DMS79 (cell line): ENCODE measurements around the gene TMEM187.

Experiments used
- DNase-seq: peaks from one replicate; lab custom pipeline; 2025; lab: John Stamatoyannopoulos, UW

The TMEM187 gene

GRCh38 chrX:153934762-153935325 is 37.7 kb upstream of the TMEM187 start, which contains the start of gene NAA10:
Gene NAA10 (minus strand): TSS chrX:153935037. CDS start chrX:153934904, 133 bp downstream.
- DNase-seq = peak; percentile 20

DNA sequence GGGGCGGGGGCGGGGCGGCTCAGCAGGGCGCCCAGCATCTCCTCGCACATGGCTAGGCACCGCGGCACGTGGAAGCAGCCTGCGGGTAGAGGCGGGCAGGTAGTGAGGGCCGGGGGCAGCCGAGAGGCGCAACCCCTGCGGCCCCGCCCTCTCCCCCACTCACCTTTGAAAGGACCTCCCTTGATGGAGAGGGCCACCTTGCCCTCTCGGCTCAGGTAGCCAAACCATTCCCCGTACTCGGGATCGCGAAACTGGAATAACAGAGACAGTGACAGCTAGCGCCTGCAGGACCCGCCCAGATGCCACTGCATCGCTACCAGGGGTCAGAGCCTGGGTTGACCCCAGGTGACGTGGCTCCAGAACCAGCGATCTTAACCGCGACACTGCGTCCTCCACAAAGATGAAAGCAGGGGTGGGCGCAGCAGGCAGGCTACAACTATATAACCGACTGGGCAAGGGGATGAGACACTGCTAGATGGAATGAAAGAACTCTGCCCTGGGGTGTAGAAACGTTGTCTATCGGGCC is 37.2 kb upstream of the TMEM187 start:
- DNase-seq = no peak

DNA sequence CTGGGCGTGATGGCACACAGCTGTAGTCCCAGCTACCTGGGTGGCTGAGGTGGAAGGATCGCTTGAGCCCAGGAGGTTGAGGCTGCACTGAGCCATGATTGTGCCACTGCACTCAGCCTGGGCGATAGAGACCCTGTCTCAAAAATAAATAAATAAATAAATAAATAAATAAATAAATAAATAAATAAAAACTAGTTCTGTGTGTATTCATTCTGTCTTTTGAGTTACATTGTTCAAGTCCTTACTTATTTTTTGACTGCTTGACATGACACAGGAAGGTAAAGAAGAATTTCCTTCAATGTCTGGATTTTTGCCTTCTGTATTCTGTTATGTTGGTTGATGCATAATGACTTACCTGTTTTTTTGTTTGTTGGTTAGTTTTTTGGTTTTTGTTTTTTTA is 35.5 kb upstream of the TMEM187 start:
- no peak for DNase-seq

- DNase-seq = no peak
Observed at GRCh38 chrX:153938226-153938786, 34.2 kb upstream of the TMEM187 start.

DNA sequence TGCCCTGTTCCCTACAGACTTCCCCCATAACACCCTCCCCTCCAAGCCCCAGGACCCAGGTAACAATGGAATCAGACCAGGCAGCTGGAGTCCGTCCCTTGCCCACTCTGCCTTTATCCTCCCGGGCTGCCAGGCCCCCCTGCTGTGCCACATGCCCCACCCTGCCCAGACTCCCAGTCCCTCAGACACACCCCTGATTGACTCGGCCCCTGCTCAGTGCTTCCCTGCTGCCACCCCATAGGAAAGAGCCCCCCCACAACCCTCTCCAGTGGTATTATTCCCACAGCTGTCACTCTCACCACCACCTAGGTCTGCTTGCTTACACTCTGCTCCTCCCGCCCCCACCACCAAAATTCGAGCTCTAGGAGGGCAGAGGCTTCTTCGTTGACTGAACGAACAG is 33.0 kb upstream of the TMEM187 start:
- no peak for DNase-seq

GRCh38 chrX:153941336-153942252 is 31.0 kb upstream of the TMEM187 start:
- no peak for DNase-seq

DNA sequence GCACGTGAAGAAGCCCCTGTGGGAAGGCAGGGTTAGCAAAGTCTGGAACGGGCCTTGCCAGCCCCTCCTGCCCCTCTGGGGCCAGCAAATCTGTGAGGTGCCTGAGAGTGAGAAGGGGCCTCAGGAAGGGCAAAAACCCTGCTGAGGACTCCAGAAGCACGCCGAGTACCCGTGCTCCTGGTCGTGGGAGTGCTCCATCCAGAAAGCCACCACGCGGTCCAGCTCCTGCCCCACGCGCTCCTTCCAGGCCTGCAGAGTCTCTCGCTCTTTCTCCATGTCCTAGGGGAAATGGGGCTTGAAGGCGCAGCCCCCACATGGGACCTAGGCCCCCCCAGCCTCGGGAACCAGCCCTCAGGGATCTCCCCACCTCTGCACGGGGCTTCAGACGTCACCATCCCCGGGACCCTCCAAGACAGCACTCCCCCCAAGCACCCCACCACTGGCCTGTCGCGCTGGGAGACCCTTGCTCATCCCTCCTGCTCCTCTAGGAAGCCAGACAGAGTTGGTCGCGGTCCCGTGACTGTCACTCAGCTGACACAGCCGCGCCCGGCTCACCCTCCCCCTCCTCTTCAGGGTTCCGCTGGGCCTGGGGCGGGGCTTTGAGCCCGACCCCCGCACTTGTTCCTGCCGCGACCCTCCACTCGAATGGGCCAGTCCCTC is 28.3 kb upstream of the TMEM187 start, which contains the start of gene RENBP:
Gene RENBP (minus strand): TSS at position 504 of the 660 bp plus-strand sequence. CDS start 33 bp downstream, at position 471.
- no peak for DNase-seq

DNA sequence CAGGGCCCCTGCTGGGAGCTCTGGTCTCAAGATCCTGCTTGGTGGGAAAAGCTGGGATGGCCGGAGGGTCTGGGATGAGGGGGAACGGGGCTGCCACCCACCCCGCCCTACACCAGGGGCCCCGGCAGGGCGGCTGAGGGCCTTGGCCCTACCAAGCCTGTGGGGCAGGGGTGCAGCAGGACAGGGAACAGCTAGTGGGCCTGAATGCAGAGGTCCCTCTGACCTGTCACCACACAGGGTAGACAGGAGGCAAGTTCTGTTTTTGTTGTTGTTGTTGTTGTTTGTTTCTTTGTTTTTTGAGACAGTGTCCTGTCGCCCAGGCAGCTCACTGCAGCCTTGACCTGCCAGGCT is 27.8 kb upstream of the TMEM187 start:
- no peak for DNase-seq

DNA sequence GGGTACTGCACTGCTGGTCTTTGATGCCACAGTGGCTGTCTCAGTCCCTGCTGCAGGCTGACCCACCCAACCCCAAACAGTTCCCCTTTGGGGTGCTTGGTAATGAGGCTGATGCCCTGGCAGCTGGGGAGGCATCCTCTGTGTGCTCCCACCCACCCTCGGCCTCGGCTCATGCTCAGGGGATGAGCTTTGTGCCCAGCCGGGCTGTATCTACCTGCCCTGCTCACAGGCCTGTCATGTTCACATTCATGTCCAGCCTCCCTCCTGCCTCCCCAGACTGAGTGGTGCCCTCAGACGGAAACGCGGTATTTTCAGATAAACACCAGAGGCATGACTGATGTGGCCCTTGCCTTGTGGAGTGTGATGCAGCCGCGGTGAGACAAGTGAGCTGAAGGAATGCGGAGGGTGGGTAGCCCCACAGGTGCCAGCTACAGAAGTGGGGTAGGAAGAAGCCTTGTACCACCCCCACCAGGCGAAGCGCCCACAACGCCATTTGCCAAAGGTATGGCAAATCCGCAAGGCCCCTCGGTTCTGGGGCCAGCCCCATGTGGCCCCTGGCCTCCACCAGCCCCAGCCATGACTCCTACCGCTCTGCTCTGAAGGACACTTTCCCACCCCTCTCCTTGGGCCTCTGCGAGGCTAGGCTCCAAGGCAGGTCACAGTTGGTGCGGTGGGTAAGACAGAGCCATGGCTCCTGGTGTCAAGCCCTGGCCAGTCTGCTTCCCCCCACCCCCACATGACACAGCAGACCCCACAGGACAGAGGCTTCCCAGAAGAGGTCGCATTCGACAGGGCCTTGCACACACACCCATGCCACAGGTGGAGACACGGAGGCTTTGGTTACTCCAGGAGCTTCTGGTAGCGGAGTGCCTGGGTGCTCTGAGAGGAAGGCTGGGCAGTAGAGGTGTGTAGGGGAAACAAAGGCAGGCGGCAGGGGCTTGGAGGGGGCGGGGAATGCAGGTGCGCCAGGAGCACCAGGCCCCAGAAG is 26.3 kb upstream of the TMEM187 start:
- DNase-seq = no peak

GRCh38 chrX:153947009-153947769 is 25.4 kb upstream of the TMEM187 start:
- no peak for DNase-seq

DNA sequence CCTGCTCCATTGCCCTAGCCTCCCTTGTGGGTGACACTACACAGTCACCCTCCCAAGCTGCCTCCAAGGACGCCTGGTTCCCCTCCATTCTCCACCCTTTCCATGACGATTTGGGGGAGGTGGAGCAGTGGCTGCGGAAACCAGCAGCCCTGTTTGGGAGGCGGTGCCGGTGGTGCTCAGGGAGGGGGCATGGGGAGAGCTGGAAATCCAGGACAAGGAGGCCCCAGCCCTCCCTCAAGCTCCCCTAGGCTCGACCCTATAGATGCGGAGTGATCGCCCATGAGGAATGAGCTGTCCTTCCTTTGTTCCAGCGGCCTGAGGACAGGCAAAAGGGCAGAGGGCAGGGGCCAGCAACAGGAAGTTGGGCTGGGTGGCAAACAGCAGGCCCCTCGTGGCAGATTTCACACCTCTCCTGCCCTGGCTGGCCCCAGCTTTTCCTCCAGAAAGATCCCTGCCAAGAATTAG is 24.5 kb upstream of the TMEM187 start:
- DNase-seq = no peak

GRCh38 chrX:153948847-153949805 is 23.4 kb upstream of the TMEM187 start:
- DNase-seq = peak; percentile 27

DNA sequence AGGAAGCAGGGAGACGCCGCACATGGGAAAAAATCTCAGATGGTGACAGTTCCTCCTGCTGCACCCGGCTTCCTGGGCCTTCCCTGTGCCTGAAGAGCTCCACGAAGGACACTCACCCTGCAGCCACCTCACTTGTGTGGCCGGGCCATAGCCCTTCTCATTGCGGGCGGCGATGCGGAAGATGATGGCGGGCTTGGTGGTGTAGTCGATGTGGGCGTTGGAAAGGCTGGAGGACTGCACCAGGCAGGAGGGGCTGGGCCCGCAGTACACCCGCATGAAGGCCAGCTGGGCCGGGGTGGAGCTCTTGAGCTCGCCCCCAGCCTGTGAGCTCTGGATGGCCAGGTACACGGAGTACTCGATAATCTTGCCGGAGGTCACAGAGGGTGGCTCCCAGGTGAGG is 22.4 kb upstream of the TMEM187 start:
- DNase-seq = no peak

- DNase-seq = no peak
Observed at GRCh38 chrX:153951683-153952372, 20.7 kb upstream of the TMEM187 start.

DNA sequence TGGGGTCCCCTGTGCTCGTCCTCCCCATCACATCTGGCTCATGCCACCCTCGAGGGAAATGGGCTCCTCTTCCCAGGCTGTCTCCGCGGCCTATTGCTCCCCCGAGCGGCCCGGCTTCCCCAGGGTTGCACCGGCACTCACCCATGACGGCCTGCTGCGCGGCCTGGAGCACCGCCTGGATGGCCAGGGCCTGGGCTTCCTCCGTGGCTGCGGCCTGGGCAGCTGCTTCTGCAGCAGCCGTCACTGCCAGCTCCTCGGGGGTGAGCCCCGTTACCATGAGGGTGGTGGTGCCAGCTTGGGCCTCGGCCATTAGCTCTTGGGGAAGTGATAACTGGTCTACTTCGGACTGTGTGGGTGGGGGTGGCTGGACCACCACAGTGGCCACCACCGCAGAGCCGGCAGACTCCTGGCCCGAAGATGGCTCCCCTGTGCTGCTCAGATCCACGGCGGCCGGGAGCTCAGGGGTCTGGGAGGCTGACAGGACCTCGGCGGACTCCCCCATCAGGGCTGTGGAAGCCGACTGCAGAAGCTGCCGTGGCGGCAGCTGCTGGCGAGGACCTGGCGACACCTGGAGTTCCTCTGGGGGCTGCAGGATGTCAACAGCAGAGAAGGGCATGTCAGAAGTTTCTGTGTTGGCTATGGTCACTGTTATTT is 20.1 kb upstream of the TMEM187 start:
- no peak for DNase-seq

- DNase-seq = no peak
Observed at GRCh38 chrX:153953342-153953830, 19.2 kb upstream of the TMEM187 start.

DNA sequence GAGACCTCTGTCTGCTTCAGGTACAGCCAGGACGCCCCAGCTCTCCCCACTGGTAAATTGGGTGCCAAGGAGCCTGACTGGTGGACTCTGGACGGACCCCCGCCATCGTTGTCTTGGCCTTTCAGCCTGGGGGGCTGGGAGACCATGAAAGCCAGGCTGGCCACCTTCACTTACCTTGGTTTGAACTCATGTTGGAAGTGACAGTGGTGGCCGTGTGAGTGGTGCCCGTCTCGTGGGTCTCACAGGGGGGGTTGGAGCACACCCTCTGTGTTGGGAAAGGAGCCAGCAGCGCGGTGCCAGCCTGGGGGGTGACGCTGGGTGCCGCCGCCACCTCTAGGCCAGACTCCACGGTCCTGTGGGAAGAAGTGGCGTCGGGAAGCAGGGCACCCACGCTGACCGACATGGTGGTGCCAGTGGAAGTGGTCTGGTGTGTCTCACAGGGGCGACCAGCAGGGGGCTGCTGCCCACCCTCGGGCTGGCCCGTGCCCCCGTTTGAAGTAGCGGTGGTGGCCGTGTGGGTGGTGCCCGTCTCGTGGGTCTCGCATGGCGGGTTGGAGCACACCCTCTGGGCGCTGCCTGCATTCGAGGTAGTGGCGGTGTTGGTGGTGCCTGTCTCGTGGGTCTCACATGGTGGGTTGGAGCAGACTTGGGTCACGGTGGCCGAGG is 18.5 kb upstream of the TMEM187 start:
- no peak for DNase-seq
